ENCODE data around the gene PELI2. TPM values are rescaled to one million over a fixed set of nuclear protein-coding genes. Genes with fewer than 3 reads are reported as not detected.
A peak's percentile ranks its signal among the peaks of the same experiment; 100 is the strongest.

PELI2 gene
- total RNA-seq, 2 experiments from 2014 or later = 2.1 to 2.5 TPM

GRCh38 chr14:56107615-56108014 lies 10.6 kb upstream of the PELI2 start:
- no peaks in the 10 kb centered on the region for H3K36me3 Mint-ChIP-seq
- H3K4me1 Mint-ChIP-seq = peaks cover 3% of the 10 kb centered on the region
- no peak overlapping the region for H3K4me3 Mint-ChIP-seq
- DNase-seq = no peak
- no peaks in the 10 kb centered on the region for H3K27me3 Mint-ChIP-seq
- H3K27ac Mint-ChIP-seq = no peak overlapping the region
- no peaks in the 10 kb centered on the region for H3K9me3 Mint-ChIP-seq

DNA sequence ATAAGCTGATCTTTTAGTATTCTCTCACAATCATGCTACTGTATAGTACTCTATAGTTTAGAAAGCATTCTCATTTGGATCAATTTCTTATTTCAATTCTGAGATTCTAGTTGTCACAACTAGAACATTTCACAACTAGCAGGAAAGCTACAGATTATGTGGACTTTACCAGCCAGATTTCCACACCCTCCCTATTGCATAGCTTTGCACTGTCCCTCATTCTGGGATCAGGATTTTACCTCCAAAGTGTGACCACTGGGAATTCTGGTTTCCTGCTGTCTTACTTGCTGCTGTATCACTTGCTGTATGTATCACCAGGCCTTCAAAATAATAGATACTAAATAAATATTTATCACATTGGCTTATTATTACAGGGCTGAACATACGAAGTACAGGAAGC lies 10.2 kb upstream of the PELI2 start:
- H3K27ac Mint-ChIP-seq = no peak overlapping the region
- no peak overlapping the region for H3K4me3 Mint-ChIP-seq
- peaks cover 6% of the 10 kb centered on the region for H3K4me1 Mint-ChIP-seq
- H3K36me3 Mint-ChIP-seq = no peaks in the 10 kb centered on the region
- H3K27me3 Mint-ChIP-seq = no peaks in the 10 kb centered on the region
- H3K9me3 Mint-ChIP-seq = no peaks in the 10 kb centered on the region
- no peak for DNase-seq

DNA sequence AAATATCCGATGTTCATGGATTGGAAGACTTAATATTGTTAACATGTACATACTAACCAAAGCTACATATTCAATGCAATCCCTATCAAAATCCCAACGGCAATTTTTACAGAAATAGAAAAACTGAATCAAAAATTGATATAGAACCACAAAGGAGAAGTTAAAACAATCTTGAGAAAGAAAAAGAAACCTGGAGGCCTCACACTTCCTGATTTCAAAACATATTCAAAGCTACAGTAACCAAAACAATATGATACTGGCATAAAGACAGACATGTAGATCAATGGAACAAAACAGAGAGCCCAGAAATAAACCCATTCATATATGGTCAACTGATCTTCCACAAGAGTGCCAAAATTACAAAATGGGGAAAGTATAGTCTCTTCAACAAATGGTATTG lies 5.4 kb upstream of the PELI2 start:
- no peak overlapping the region for H3K27ac Mint-ChIP-seq
- H3K9me3 Mint-ChIP-seq = no peaks in the 10 kb centered on the region
- H3K27me3 Mint-ChIP-seq = no peaks in the 10 kb centered on the region
- H3K4me3 Mint-ChIP-seq = no peak overlapping the region
- no peak for DNase-seq
- H3K4me1 Mint-ChIP-seq = peaks cover 20% of the 10 kb centered on the region
- no peaks in the 10 kb centered on the region for H3K36me3 Mint-ChIP-seq

- no peak for DNase-seq
- Mint-ChIP-seq H3K36me3 (no peaks in the 10 kb centered on the region), H3K27me3 (peaks cover 9% of the 10 kb centered on the region), H3K4me3 (no peak overlapping the region), H3K27ac (no peak overlapping the region), H3K9me3 (no peaks in the 10 kb centered on the region), H3K4me1 (peaks cover 32% of the 10 kb centered on the region)
Observed at GRCh38 chr14:56115334-56115870, 2.8 kb upstream of the PELI2 start.

DNA sequence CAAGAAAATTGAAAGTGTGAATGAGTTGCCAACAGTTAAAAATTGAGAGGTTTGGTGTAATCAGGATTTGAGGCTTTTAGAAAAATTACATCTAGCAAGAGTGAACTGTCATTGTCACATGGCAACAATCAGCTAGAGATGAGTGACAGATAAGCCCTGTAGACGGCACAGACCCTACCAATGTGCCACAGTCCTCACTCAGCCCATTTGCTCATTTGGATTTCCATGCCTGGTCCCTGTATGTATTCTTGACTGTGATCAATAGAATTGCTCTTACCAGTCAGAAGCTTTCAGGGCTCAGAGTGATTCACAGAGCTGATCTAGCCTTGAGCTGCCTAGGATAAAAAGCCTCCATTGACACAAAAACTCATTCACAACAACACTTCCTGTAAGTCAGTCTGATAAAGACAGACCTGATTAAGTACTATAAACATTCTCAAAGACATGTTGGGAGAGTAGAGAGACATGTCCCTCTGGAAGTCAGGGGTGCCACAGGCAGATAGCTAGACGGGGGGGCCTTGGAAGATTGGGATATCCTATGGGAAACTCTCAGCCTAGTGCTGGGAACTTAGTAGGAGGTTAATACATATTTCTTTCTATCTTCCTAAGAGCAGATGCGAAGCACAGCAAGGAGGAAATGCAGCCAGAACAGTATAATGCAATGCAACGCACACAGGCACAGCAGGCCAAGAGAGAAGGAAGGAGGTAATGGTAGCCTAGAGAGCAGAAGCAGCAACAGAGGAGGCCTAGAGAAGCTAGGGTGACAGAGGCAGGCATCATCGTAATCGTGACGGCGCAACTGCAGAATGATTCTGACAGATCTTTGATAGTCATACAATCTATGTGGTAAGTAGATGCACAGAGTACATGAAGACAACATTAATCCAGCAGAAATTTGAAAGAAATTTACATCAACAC lies 2.0 kb upstream of the PELI2 start:
- DNase-seq = no peak
- H3K36me3 Mint-ChIP-seq = no peaks in the 10 kb centered on the region
- no peak overlapping the region for H3K4me3 Mint-ChIP-seq
- H3K4me1 Mint-ChIP-seq = peaks cover 36% of the 10 kb centered on the region
- peaks cover 17% of the 10 kb centered on the region for H3K27me3 Mint-ChIP-seq
- no peaks in the 10 kb centered on the region for H3K9me3 Mint-ChIP-seq
- H3K27ac Mint-ChIP-seq = peak overlapping the region; percentile 27

- H3K27ac Mint-ChIP-seq = no peak overlapping the region
- H3K9me3 Mint-ChIP-seq = no peaks in the 10 kb centered on the region
- peaks cover 32% of the 10 kb centered on the region for H3K27me3 Mint-ChIP-seq
- no peaks in the 10 kb centered on the region for H3K36me3 Mint-ChIP-seq
- H3K4me1 Mint-ChIP-seq = peaks cover 36% of the 10 kb centered on the region
- peak; percentile 54 for DNase-seq
- peak overlapping the region; percentile 26 for H3K4me3 Mint-ChIP-seq
Observed at GRCh38 chr14:56118611-56119181, 485 bp downstream of the PELI2 start.

GRCh38 chr14:56119201-56119981 lies 1.2 kb downstream of the PELI2 start:
- no peaks in the 10 kb centered on the region for H3K36me3 Mint-ChIP-seq
- H3K4me3 Mint-ChIP-seq = peak overlapping the region; percentile 77
- peak; percentile 45 for DNase-seq
- H3K4me1 Mint-ChIP-seq = peaks cover 36% of the 10 kb centered on the region
- H3K27me3 Mint-ChIP-seq = peaks cover 32% of the 10 kb centered on the region
- peak overlapping the region; percentile 16 for H3K27ac Mint-ChIP-seq
- no peaks in the 10 kb centered on the region for H3K9me3 Mint-ChIP-seq

- H3K27me3 Mint-ChIP-seq = peaks cover 37% of the 10 kb centered on the region
- H3K9me3 Mint-ChIP-seq = no peaks in the 10 kb centered on the region
- H3K27ac Mint-ChIP-seq = no peak overlapping the region
- no peak for DNase-seq
- H3K4me1 Mint-ChIP-seq = peaks cover 36% of the 10 kb centered on the region
- peak overlapping the region; percentile 77 for H3K4me3 Mint-ChIP-seq
- no peaks in the 10 kb centered on the region for H3K36me3 Mint-ChIP-seq
Observed at GRCh38 chr14:56120091-56120691, 2.0 kb downstream of the PELI2 start.

- H3K27me3 Mint-ChIP-seq = peaks cover 37% of the 10 kb centered on the region
- peaks cover 31% of the 10 kb centered on the region for H3K4me1 Mint-ChIP-seq
- no peak for DNase-seq
- no peak overlapping the region for H3K27ac Mint-ChIP-seq
- no peaks in the 10 kb centered on the region for H3K9me3 Mint-ChIP-seq
- H3K4me3 Mint-ChIP-seq = no peak overlapping the region
- no peaks in the 10 kb centered on the region for H3K36me3 Mint-ChIP-seq
Observed at GRCh38 chr14:56121816-56122215, 3.6 kb downstream of the PELI2 start.

- peaks cover 27% of the 10 kb centered on the region for H3K4me1 Mint-ChIP-seq
- no peak overlapping the region for H3K4me3 Mint-ChIP-seq
- H3K9me3 Mint-ChIP-seq = no peaks in the 10 kb centered on the region
- no peaks in the 10 kb centered on the region for H3K36me3 Mint-ChIP-seq
- DNase-seq = no peak
- peaks cover 37% of the 10 kb centered on the region for H3K27me3 Mint-ChIP-seq
- H3K27ac Mint-ChIP-seq = no peak overlapping the region
Observed at GRCh38 chr14:56122301-56122700, 4.1 kb downstream of the PELI2 start.

GRCh38 chr14:56124327-56124726 lies 6.1 kb downstream of the PELI2 start:
- peaks cover 4% of the 10 kb centered on the region for H3K36me3 Mint-ChIP-seq

GRCh38 chr14:56125772-56126636 lies 7.8 kb downstream of the PELI2 start:
- peaks cover 4% of the 10 kb centered on the region for H3K36me3 Mint-ChIP-seq
- DNase-seq = no peak
- peaks cover 15% of the 10 kb centered on the region for H3K4me1 Mint-ChIP-seq
- no peaks in the 10 kb centered on the region for H3K9me3 Mint-ChIP-seq
- no peak overlapping the region for H3K27ac Mint-ChIP-seq
- H3K27me3 Mint-ChIP-seq = peaks cover 29% of the 10 kb centered on the region
- no peak overlapping the region for H3K4me3 Mint-ChIP-seq

More at GRCh38 chr14:56124327-56124726, 6.1 kb downstream of the PELI2 start:
- Mint-ChIP-seq H3K4me1 (peaks cover 24% of the 10 kb centered on the region), H3K27ac (no peak overlapping the region), H3K4me3 (no peak overlapping the region), H3K27me3 (peaks cover 44% of the 10 kb centered on the region), H3K9me3 (no peaks in the 10 kb centered on the region)
- DNase-seq = no peak

DNA sequence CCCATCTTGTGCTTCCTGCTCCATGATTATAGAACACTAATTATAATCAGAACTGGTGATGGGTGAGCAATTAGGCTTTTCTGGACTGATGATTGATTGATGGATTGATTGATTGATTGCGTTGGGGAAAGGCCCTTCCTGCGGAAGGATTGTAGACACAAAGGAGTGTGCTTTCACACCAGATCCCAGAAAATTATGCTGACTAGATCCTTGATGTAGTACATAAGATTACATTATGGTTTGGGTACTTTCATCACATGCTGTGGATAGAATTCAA lies 8.4 kb downstream of the PELI2 start:
- peaks cover 21% of the 10 kb centered on the region for H3K4me1 Mint-ChIP-seq
- H3K36me3 Mint-ChIP-seq = peaks cover 4% of the 10 kb centered on the region
- peaks cover 24% of the 10 kb centered on the region for H3K27me3 Mint-ChIP-seq
- no peak overlapping the region for H3K4me3 Mint-ChIP-seq
- DNase-seq = no peak
- H3K27ac Mint-ChIP-seq = no peak overlapping the region
- no peaks in the 10 kb centered on the region for H3K9me3 Mint-ChIP-seq

DNA sequence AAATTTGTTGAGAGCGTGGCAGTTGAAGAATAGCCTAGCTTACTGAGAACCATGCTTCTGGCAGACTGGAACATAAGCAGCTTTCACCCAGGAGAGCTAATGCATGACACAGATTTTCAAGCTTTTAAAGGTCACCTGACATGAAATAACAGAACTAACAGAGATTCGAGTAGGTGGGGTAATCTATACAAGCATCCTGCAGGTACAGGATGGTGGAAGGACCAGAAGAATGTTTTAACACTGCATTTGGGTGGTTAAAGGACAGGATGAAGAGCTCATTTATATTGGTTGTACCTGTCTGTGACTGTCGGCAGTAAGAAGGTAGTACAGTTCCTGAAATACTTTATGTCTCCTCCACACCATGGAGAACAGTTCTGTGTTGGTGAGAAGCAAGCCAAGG lies 8.9 kb downstream of the PELI2 start:
- no peak overlapping the region for H3K27ac Mint-ChIP-seq
- no peak for DNase-seq
- H3K27me3 Mint-ChIP-seq = peaks cover 20% of the 10 kb centered on the region
- no peak overlapping the region for H3K4me3 Mint-ChIP-seq
- H3K36me3 Mint-ChIP-seq = peaks cover 4% of the 10 kb centered on the region
- H3K4me1 Mint-ChIP-seq = peaks cover 25% of the 10 kb centered on the region
- no peaks in the 10 kb centered on the region for H3K9me3 Mint-ChIP-seq
